Retinal pigment epithelial cell (primary cell): ENCODE results near the gene KBTBD13.

Experiments used
- DNase-seq: peaks from one replicate; pipeline ENCODE4 v3.0.0-alpha.2; 2010; ENCODE audit warnings: low read depth
- H3K4me3 ChIP-seq: 2 replicates; pipeline ENCODE4 v1.5.1; 2011; ENCODE audit warnings: mild to moderate bottlenecking, low read length, control low read depth, moderate library complexity
- CTCF ChIP-seq: conservative IDR thresholded peaks from 2 replicates; pipeline ENCODE4 v1.5.1; 2011; ENCODE audit warnings: low read depth, low read length, control low read depth, inconsistent platforms

Gene KBTBD13

GRCh38 chr15:65085207-65085753 is 8.7 kb downstream of the KBTBD13 start:
- H3K4me3 ChIP-seq, result no peak overlapping the region
- no peak for TF ChIP-seq CTCF
- DNase-seq, result no peak

GRCh38 chr15:65085990-65086679 is 9.6 kb downstream of the KBTBD13 start:
- no peak overlapping the region for H3K4me3 ChIP-seq
- DNase-seq, result no peak
- TF ChIP-seq CTCF, result peak; percentile 65

- H3K4me3 ChIP-seq, result no peak overlapping the region
- DNase-seq, result no peak
- peak; percentile 50 for TF ChIP-seq CTCF
Measured at GRCh38 chr15:65086680-65087111, 10.2 kb downstream of the KBTBD13 start.

- no peak for DNase-seq
- no peak for TF ChIP-seq CTCF
- H3K4me3 ChIP-seq, result no peak overlapping the region
Measured at GRCh38 chr15:65087411-65087810, 10.9 kb downstream of the KBTBD13 start.

GRCh38 chr15:65087873-65088642 is 11.5 kb downstream of the KBTBD13 start:
- no peak for TF ChIP-seq CTCF
- DNase-seq, result no peak
- H3K4me3 ChIP-seq, result no peak overlapping the region

- H3K4me3 ChIP-seq, result no peak overlapping the region
- TF ChIP-seq CTCF, result no peak
- no peak for DNase-seq
Measured at GRCh38 chr15:65088643-65089021, 12.1 kb downstream of the KBTBD13 start.
